ENCODE measurements around the gene AHDC1.
"Not testable (repeated sequence)": the region's sequence is repeated elsewhere in the genome, so short reads cannot be mapped to it uniquely, and the experiment has no call there.

The AHDC1 gene

DNA sequence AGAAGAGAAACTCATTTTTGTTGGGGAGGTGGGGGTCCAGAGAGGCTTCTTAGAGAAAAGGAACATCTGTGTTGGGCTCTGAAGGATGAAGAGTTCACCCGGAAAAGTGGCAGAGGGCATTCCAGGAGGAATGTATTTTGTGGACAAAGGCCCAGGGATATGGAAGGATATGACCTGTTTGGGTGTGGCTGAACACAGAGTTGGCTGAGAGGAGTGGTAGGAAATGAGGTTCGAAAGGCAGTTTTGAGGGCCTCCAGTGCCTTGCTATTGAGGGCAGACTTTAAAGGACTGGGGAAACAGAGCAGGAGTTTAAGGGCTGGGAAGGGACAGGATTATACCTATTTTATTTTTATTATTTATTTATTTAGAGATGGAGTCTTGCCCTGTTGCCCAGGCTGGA is 86.6 kb downstream of the AHDC1 start:
- DNase-seq (ENCODE audit: low read depth): no peak

DNA sequence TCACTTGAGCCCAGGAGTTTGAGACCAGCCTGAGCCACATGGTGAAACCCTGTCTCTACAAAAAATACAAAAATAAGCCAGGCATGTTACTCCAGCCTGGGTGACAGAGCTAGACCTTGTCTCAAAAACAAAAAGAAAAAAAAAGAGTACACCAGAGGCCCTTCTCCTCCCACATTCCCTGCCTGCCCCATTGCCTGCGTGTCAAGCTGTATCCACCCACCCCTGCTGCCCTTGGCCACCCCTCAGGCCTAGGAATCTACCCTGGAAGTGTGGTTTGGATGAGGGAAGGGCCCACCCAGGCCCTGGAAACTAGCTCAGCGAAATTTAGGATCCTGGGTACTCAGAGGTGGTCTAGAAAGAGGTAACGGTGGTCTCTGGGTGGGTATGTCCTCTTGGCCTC is 88.3 kb downstream of the AHDC1 start:
- DNase-seq (ENCODE audit: low read depth): no peak

DNA sequence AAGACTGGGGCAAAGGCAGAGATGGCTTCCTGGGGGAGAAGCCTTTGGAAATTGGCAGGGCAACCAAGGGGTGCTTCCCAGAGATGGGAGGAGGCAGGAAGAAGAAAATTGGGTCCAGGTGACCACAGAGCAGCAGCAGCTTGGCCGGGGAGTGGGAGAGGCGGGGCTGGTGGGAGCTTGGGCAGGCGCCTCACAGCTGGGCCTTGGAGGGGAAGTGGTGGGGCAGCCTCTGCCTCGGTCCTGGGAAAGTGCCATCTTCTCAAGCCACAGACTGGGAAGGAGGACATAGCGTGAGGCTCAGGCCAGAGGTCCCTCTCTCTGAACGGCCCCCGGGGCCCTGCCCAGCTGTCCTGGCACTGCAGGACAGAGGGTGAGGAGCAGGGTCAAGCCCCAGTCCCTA is 90.0 kb downstream of the AHDC1 start:
- DNase-seq (ENCODE audit: low read depth): no peak

DNA sequence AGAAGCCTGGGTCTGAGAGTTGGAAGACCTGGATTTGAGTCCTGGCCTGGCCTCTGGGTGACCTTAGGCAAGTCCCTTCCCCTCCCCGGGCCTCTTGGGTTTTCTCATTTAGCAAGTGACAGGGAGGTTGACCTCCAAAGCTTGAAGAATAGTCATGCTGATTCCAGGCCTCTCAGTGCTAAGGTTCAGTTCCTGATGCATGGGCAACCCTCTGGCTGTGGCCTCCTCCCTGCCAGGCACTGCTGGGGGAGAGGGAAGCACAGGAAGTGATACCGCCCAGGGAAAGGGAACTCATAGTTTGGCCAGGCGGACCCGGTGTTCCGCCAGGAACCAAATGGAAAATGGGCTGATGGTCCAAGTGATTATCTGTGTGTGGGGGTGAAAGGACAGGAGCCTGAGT is 90.4 kb downstream of the AHDC1 start:
- no peak for DNase-seq (ENCODE audit: low read depth)

DNA sequence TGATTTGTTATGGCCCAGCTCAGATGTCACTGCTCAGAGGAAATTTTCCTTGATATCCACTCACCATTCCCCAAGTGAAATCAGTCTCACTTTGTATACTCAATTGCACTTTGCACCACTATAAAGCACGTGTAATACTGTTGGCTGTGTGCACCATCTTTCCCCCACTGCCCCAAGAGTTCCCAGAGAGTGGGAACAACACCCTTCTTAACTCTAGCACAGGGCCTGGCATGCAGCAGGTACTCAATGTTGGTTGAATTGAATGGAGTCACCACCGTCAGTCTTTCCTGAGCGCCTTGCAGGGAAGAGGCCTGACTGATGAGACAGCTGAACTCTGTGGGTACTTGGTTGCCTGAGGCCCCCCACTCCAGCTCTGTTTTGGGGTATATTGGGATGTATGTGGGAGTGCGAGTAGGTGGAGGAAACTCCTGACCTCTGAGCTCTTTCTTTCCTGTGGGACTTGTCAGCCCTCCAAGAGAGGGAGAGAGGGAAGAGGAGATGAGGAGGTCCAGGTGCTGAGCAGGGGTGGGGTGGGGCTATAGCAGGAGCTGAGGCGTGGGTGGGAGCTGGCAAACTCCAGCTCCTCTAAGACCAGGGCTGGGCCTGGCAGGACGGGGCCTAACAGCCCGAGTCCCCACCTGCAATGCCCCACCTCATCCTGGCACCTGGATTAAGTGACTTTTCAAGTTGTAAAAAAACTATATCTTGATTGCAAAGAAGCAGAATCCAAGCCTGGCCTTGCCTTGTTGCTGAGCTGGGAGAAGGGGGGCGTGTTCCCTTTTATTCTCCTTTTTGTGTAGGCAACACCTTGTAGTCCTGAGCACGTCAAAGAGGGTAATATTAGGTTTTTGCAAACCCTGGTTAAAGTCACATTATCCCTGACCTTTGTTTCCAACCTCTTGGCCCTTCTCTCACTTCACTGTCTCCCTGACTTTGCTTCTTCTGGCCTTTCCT is 94.5 kb downstream of the AHDC1 start:
- no peak for DNase-seq (ENCODE audit: low read depth)

DNA sequence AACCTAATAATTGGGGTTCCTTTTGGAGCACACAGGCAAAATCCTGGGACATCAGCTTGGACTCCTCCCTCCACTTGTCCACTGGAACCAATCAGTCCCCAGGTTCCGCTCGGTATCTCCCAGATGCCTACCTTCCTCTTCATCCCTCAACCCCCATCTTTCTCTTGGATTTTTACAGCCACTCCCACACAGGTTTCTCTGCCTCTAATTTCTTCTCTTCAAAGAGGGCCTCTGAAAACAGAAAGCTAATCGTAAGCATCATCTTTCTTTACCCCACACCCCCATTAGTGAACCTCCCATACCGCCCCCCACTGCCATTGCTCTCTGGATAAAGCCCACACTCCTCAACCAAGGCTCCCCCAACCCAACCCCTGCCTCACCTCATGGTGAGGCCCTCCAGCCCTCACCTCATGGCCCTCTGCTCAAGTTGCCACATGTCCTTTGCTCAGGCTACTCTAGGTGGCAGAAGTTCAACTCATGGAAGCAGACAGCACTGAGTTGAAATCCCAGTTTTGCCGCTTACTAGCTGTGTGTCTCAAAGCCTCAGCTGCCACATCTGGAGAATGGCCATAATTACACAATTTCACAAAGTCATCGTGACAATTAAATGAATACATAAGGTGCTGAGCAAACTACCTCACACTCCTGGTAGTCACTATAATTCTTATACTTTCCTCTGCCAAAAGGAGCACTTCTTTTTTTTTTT is 95.8 kb downstream of the AHDC1 start:
- DNase-seq (ENCODE audit: low read depth): no peak

DNA sequence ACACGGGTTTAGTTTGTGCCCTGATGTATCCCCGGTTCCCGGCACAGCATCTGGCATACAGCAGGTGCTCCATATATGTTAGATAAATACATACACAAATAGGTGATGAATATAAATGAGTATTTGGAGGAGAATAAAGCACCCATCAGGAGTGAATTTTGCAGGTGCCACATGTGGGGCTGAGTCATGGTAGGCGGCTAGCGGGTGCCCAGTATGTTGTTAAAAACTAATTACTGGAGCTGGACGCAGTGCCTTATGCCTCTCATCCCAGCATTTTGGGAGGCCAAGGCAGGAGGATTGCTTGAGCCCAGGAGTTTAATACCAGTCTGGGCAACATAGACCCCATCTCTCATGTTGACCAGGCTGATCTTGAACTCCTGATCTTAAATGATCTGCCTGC is 97.2 kb downstream of the AHDC1 start:
- DNase-seq (ENCODE audit: low read depth): no peak

DNA sequence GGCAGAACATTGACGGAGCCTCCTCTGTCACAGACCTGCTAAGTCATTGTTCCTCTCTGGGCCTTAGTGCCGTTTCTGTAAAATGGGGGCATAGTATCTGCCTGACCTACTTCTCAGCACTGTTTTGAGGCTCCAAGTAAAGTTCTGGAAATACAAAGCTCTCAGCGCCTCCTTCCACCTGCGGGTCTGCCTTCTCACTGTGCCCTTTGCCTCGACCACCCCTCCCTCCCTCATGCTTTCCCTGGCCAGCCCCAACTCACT is 98.6 kb downstream of the AHDC1 start:
- DNase-seq (ENCODE audit: low read depth): no peak

DNA sequence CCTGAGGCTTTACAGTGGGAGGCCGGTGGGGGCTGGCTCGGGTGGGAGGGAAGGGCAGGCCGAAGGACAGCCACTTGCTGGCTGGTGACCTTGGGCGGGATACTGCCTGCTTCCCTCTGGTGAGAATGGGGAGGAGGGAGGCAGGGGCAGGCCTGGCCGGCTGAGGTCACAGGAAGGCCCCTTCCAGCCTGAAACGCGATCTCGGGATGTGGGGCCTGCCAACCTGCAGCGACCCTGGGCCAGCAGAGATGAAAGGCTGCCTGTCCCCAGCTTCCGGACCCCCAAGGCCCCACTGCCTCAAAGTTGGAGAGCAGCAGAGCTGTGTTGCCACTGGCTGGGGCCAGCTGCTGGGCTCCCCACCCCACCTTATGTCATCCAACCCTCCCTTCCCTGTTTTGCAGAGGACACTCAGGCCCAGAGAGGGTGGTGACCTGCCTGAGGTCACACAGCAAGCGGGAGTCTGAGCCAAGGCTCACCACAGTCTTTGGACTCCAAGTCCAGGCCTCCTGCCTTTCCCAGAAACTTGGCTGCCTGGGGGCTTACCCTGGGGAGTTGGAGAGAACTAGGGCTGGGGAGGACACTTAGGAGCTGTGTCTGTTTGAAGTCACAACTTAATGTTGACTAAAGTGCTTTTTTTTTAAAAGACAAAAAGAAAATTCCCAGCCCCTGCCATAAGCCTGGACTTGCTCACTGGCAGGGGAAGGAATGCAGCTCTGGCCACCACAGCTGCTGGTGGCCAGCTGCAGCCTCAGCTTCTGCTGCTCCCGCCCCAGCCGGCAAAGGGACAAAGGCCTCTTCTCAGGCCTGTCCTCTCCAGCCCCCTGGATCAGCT is 99.1 kb downstream of the AHDC1 start:
- DNase-seq (ENCODE audit: low read depth): no peak

DNA sequence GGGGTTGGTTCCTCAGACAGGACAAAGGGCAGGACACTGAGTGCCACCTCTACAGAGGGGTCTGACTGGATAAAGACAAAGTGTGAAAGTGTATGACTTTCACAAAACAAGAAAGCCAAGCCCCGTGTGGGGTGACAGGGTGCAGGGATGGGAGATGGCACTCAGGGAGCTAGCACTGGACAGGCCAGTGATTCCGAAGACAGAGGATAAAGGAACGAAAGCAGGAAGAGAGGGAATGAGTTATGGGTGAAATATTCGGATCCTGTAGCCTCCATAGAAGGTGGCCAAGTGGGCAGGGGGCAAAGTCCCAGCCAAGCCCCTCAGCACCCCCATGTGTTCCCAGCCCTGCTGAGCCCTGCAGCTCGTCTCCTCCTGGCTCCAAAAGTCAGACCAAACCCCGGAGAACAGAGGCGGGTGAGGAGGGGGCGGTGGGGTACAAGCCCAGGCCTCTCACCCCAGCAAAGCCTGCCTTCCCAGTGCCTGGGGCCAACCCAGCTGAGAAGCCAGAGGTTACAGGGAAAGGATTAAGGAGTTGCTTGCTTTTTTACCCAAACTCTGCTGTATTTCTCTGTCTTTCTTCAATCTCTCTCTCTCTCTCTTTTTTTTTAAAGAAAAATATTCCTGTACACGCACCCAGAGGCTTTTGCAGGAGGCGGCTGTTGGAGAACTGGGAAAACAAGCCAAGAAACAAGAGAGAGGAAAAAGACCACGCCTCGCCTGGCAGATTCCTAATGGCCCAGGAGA is 99.9 kb downstream of the AHDC1 start:
- no peak for DNase-seq (ENCODE audit: low read depth)

DNA sequence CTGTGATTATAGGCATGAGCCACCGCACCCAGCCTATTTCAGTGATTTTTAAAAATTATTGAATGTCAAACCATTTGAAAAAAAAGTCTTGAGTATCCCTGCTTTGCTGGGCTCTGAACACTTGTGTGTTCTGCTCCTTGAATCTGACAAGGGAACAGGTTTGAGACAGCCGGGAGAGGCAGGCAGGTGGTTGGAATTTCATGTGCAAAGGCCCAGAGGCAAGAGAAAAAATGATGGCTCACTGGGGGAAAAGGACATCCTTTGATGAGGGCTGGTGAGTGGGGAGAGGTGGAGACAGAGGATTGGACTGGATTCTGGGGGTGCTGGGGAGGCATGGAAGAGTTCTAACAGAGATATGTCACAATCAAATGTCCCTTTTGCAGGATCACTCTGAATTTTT is 100.9 kb downstream of the AHDC1 start:
- DNase-seq (ENCODE audit: low read depth): no peak

DNA sequence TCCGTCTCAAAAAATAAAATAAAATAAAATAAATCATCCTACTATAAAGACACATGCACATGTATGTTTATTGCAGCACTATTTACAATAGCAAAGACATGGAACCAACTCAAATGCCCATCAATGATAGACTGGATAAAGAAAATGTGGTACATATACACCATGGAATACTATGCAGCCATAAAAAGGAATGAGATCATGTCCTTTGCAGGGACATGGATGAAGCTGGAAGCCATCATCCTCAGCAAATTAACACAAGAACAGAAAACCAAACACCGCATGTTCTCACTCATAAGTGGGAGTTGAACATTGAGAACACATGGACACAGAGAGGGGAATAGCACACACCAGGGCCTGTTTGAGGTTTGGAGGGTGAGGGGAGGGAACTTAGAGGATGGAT is 102.8 kb downstream of the AHDC1 start:
- DNase-seq (ENCODE audit: low read depth): not testable (repeated sequence)

DNA sequence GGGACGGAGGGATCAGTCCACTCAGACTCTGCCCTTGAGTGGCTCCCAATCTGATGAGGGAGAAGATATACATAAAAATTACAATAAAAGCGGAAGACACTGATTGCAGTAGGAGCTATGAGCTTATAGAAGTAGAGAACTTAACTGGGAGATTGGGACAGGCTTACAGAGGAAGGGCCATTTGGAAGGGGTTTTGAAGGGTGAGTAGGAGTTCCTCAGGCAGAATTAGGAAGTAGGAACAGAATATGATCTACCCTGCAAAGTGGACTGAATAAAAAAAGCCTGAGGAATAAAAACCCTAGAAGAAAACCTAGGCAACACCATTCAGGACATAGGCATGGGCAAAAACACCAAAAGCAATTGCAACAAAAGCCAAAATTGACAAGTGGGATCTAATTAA is 104.8 kb downstream of the AHDC1 start:
- DNase-seq (ENCODE audit: low read depth): no peak

DNA sequence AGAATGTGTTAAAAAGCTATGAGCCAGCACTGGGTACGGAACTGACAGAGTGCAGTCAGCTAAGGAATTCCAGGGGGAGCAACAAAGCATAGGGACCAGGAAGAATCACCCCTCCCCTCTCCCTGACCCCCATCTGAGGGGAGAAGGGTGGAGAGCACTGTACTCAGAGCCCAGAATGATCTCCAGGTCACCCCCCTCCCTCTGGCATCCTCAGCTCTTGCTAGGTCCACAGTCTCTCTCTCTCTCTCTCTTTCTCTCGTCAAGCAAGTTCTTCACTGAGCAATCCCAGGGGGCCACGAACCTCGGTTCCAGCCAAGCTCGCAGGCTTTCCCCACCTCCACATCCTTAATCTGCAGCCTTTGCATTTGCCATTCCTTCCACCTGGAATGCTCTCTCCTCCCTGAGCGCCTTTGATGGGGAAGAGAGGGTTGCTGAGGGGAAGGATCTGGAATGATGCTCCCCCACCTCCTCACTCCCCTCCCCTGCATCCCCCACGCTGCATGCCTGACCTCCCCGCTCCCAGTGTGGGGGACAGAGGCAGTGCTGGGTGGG is 107.3 kb downstream of the AHDC1 start:
- no peak for DNase-seq (ENCODE audit: low read depth)

DNA sequence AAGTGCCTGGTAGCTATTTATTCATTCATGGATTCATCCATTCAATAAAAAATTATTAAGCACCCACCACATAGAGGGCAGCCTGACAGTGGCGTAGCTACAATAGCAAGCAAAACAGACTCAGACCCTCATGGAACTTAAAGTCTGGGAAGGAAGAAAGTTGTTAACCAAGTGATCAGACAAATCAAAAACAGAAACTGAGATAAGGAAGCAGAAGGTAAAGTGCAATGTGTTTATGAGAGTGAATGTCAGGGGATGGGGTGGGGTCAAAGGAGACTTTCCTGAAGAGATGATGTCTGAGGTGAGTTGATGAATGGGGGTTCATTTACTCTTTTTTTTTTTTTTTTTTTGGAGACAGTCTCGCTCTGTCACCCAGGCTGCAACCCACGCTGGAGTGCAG is 111.1 kb downstream of the AHDC1 start:
- no peak for DNase-seq (ENCODE audit: low read depth)

DNA sequence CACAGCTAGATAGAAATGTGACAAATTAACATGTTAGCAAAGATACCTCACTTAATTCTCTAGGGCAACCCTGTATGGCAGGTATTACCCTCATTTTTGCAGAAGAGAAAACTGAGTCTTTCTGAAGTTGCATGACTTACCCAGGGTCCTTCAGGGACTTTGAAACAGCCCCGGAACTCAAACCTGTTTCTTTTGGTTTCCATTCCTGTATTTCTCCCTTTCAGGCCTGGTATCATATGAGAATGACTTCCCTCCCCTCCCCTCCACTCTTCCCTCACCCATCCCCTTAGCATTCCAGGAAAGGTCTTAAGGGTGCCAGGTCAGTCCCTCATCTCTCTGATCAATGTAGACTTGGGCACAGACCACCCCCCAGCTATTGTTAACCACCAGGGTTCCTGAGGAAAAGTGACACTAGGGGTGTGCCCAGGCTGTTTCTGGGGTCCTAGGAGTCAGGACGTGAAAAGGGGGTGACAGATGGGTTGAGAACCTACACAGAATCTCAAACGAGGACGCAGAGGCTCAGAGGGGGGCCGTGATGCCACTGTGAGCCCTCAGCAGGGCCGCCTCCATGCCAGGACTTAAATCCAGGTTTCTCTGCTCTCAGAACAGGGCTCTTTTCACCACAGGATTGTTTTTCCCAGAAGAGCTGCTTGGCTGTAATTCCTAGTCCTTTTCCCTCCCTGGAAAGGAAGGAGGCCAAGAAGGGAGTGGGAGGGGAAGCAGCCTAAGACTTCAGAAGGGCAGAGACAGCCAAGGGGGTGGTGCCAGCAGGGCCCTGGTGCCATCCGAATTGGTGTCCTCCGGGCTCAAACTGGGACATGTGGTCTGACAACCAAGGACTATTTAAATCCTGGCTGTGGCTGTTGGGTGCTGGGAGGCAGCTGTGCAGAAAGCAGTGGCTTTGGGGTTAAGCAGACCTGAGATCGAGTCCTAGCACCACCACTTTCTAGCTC is 111.9 kb downstream of the AHDC1 start:
- DNase-seq (ENCODE audit: low read depth): no peak

DNA sequence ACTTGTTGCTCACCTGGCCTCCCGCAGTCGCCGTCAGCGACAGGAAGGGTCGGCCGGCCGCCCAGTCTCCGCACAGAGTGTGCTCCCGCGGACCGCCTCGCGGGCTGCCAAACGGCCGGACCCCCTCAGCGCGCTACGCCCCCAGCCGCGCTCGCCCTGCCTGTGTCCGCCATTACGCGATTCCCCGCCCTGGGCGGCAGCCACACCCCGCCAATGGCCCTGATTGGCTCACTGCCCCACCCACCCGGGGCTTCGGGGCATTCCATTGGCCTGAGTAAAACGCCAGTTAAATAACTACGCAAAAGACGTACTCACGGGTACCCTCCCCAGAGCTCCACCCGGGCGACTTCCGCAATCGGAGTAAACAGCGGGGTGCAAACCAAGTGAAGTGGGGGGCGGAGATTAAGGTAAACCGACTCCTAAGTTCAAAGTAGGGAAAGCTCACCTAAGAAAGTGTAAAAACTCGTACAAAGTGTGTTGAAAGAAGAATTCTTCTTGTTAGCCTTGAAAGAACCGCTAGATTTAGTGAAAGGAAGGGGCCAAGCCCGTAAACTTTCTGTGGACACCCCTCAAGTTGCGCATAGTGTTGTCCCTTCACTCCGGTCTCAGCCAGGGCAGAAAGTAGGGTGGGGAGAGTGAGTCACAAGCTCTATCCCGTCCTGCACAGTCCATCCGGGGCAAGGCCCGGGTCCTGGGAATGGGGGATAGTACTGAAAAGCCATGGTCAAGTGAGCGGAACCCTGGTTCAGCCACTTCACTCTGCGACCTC is 113.8 kb downstream of the AHDC1 start, which contains the start of gene WASF2:
Gene WASF2, minus strand, starts transcription at position 195 of the 769 bp plus-strand sequence. CDS start 61,277 bp downstream, outside the sequence.
- peak; percentile 96 for DNase-seq (ENCODE audit: low read depth)

DNA sequence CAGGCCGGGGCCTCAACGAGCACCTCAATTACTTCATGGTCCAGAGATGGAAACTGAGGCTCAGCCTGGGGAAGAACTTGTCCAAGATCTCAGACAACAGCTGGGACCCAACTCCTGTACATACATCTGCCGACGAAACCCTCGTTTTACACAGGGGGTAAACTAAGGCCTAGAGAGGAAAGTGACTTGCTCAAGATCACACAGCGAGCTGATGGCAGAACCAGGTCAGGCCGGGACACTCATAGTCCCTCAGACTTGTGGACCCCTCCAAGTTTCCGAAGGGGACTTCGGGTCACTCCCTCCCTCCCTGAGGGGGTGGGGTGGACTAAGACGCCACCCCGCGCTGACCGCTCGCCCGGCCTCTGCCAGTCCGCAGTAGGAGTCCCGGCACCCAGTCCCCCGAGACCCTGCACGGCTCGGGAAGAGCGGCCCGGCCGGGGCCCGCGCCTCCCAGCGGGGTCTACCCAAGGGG is 114.4 kb downstream of the AHDC1 start:
- no peak for DNase-seq (ENCODE audit: low read depth)
